SK-N-SH (cell line): ENCODE results near the gene SMIM10L2A. TPM values are rescaled to one million over a fixed set of nuclear protein-coding genes. Genes with fewer than 3 reads are reported as not detected.

Experiments used
- CTCF ChIA-PET: fragments of 300-600, 350-600 bp; formaldehyde crosslinking; extraction: SDS; loops from one replicate; lab custom pipeline; 2021; lab: Yijun Ruan, JAX
- POLR2A ChIA-PET: fragments of 350-600 bp; sonication (Branson Sonifier 250); formaldehyde crosslinking; extraction: SDS; loops from one replicate; lab custom pipeline; 2020; ENCODE audit warnings: antibody characterized with exemption, inconsistent platforms; lab: Yijun Ruan, JAX
- DNase-seq: peaks from one replicate; pipeline ENCODE4 v3.0.0; 2012
- H2AFZ ChIP-seq: fragments of 200-600 bp; sonication (generic); 2 replicates; pipeline ENCODE4 v1.8.1; 2016; ENCODE audit warnings: antibody characterized with exemption, mild to moderate bottlenecking, low read depth
- H3F3A ChIP-seq: fragments of 200-600 bp; sonication (generic); replicated peaks from 2 replicates; pipeline ENCODE3; 2016; ENCODE audit warnings: antibody characterized with exemption, mild to moderate bottlenecking; ENCODE audit not compliant: insufficient read depth
- H3K27ac ChIP-seq, 2 experiments: fragments of 200-500 bp in 1 of 2; fragments of 200-600 bp in 1 of 2; sonication (Bioruptor generic) in 1 of 2; sonication (generic), shearing (Covaris generic) in 1 of 2; 2 replicates each; pipeline versions ENCODE4 v1.5.1 to v1.6.1; 2014 to 2016; ENCODE audit warnings: low read depth in 2 of 2, inconsistent platforms in 1 of 2, low read length in 1 of 2, mild to moderate bottlenecking in 1 of 2, mixed read lengths in 1 of 2
- H3K27me3 ChIP-seq: fragments of 200-600 bp; sonication (generic), shearing (Covaris generic); 2 replicates; pipeline ENCODE4 v1.6.1; 2016; ENCODE audit warnings: mixed run types; ENCODE audit not compliant: insufficient read depth
- H3K36me3 ChIP-seq, 2 experiments: fragments of 200-500 bp in 1 of 2; fragments of 200-600 bp in 1 of 2; sonication (Bioruptor generic) in 1 of 2; sonication (generic) in 1 of 2; replicated peaks in 1 of 2; 2 replicates each; pipeline versions ENCODE3 to v1.5.1; 2014 to 2016; ENCODE audit warnings: low read length in 1 of 2, mild to moderate bottlenecking in 1 of 2; ENCODE audit not compliant: insufficient read depth in 2 of 2, control insufficient read depth in 1 of 2
- H3K4me1 ChIP-seq, 2 experiments: fragments of 200-500 bp in 1 of 2; fragments of 200-600 bp in 1 of 2; sonication (Bioruptor generic) in 1 of 2; sonication (generic), shearing (Covaris generic) in 1 of 2; 2 replicates each; pipeline versions ENCODE4 v1.5.1 to v1.6.1; 2014 to 2016; ENCODE audit warnings: low read depth in 1 of 2, low read length in 1 of 2, mixed run types in 1 of 2; ENCODE audit not compliant: insufficient read depth in 2 of 2, control insufficient read depth in 1 of 2
- H3K4me2 ChIP-seq: fragments of 200-600 bp; sonication (generic), shearing (Covaris generic); 2 replicates; pipeline ENCODE4 v1.6.1; 2017; ENCODE audit warnings: mixed run types
- H3K4me3 ChIP-seq, 2 experiments: fragments of 200-500 bp in 1 of 2; fragments of 200-600 bp in 1 of 2; sonication (Bioruptor generic) in 1 of 2; sonication (generic), shearing (Covaris generic) in 1 of 2; 2 replicates each; pipeline versions ENCODE4 v1.5.1 to v1.8.1; 2014 to 2016; ENCODE audit warnings: low read depth in 2 of 2, inconsistent platforms in 1 of 2, low read length in 1 of 2, mild to moderate bottlenecking in 1 of 2, mixed read lengths in 1 of 2, moderate library complexity in 1 of 2
- H3K79me2 ChIP-seq: fragments of 200-600 bp; sonication (generic); 2 replicates; pipeline ENCODE4 v1.8.1; 2017; ENCODE audit warnings: mild to moderate bottlenecking; ENCODE audit not compliant: insufficient read depth
- H3K9ac ChIP-seq: fragments of 200-600 bp; sonication (generic); 2 replicates; pipeline ENCODE4 v1.6.1; 2017; ENCODE audit warnings: mixed run types
- H3K9me2 ChIP-seq: fragments of 200-600 bp; sonication (generic); 2 replicates; pipeline ENCODE4 v1.6.1; 2017; ENCODE audit warnings: mixed run types
- H3K9me3 ChIP-seq: fragments of 200-600 bp; sonication (generic); 2 replicates; pipeline ENCODE4 v1.6.1; 2017; ENCODE audit warnings: mixed run types, mild to moderate bottlenecking, moderate library complexity
- H4K20me1 ChIP-seq: fragments of 200-600 bp; sonication (generic); 2 replicates; pipeline ENCODE4 v1.6.1; 2017; ENCODE audit warnings: mild to moderate bottlenecking, mixed run types; ENCODE audit not compliant: insufficient read depth
- ELF1 ChIP-seq: IDR thresholded peaks from 2 replicates; pipeline ENCODE4 v1.4.0; 2012
- FOXJ3 ChIP-seq: sonication (generic); formaldehyde crosslinking; IDR thresholded peaks from 2 replicates; pipeline ENCODE4 v1.5.1; 2020; ENCODE audit warnings: mild to moderate bottlenecking, missing genetic modification reagents
- FOXM1 ChIP-seq: IDR thresholded peaks from 2 replicates; pipeline ENCODE4 v1.4.0; 2012; ENCODE audit warnings: low read depth, mild to moderate bottlenecking
- JUND ChIP-seq: IDR thresholded peaks from 2 replicates; pipeline ENCODE4 v1.4.0; 2012
- MEF2A ChIP-seq: IDR thresholded peaks from 2 replicates; pipeline ENCODE4 v1.4.0; 2012; ENCODE audit warnings: low read depth, borderline replicate concordance
- MXI1 ChIP-seq: IDR thresholded peaks from 2 replicates; pipeline ENCODE4 v1.6.1; 2012; ENCODE audit warnings: mild to moderate bottlenecking, low read depth, low read length, improper control_type of control experiment
- NFIC ChIP-seq: IDR thresholded peaks from 2 replicates; pipeline ENCODE4 v1.4.0; 2012; ENCODE audit warnings: borderline replicate concordance
- NRF1 ChIP-seq: IDR thresholded peaks from 2 replicates; pipeline ENCODE4 v1.6.1; 2012; ENCODE audit warnings: low read depth, mild to moderate bottlenecking, low read length
- POLR2AphosphoS5 ChIP-seq: IDR thresholded peaks from 2 replicates; pipeline ENCODE4 v1.6.1; 2012; ENCODE audit warnings: low read depth, low read length
- SIN3A ChIP-seq: IDR thresholded peaks from 2 replicates; pipeline ENCODE4 v1.6.1; 2012; ENCODE audit warnings: low read depth, mild to moderate bottlenecking, low read length, moderate library complexity, borderline replicate concordance
- TAF1 ChIP-seq: IDR thresholded peaks from 2 replicates; pipeline ENCODE4 v1.6.1; 2012; ENCODE audit warnings: low read depth, mild to moderate bottlenecking, low read length, moderate library complexity, borderline replicate concordance
- TCF12 ChIP-seq: IDR thresholded peaks from 2 replicates; pipeline ENCODE4 v1.4.0; 2012
- TEAD4 ChIP-seq: IDR thresholded peaks from 2 replicates; pipeline ENCODE4 v1.4.0; 2012; ENCODE audit warnings: mild to moderate bottlenecking, borderline replicate concordance; ENCODE audit not compliant: insufficient read depth
- YY1 ChIP-seq: IDR thresholded peaks from 2 replicates; pipeline ENCODE4 v1.4.0; 2012; ENCODE audit warnings: low read depth, mild to moderate bottlenecking
- WGBS: methylation state at CpG from one replicate; pipeline ENCODE4 v1.1.6; 2017; ENCODE audit warnings: low lambda C conversion rate; 5-methylcytosine and 5-hydroxymethylcytosine counted together
- polyA plus RNA-seq, 3 experiments: library from polyadenylated mRNA; depleted of rRNA; stranded (reverse); fragments of >200 nt; gene quantifications; 2 replicates each; pipeline ENCODE4 v1.2.3, GENCODE V29; 2012
- TF ChIP-seq, protein P1 (sequence below): IDR thresholded peaks from 2 replicates; pipeline ENCODE4 v1.4.0; 2012; ENCODE audit warnings: low read depth, borderline replicate concordance
- TF ChIP-seq, protein P2 (sequence below): fragments of 150-350 bp; IDR thresholded peaks from 2 replicates; pipeline ENCODE4 v1.6.1; 2017; ENCODE audit warnings: antibody characterized with exemption, low read length, low read depth, borderline replicate concordance
- TF ChIP-seq, protein P3 (sequence below): IDR thresholded peaks from 2 replicates; pipeline ENCODE4 v1.6.1; 2012; ENCODE audit warnings: mild to moderate bottlenecking, low read depth, low read length, moderate library complexity
- TF ChIP-seq, protein P4 (sequence below): IDR thresholded peaks from 2 replicates; pipeline ENCODE4 v1.4.0; 2012; ENCODE audit warnings: low read depth

The SMIM10L2A gene
- polyA plus RNA-seq, 1 of the 3 experiments (the other 2 are of a cell fraction) = 0.15 TPM

DNA sequence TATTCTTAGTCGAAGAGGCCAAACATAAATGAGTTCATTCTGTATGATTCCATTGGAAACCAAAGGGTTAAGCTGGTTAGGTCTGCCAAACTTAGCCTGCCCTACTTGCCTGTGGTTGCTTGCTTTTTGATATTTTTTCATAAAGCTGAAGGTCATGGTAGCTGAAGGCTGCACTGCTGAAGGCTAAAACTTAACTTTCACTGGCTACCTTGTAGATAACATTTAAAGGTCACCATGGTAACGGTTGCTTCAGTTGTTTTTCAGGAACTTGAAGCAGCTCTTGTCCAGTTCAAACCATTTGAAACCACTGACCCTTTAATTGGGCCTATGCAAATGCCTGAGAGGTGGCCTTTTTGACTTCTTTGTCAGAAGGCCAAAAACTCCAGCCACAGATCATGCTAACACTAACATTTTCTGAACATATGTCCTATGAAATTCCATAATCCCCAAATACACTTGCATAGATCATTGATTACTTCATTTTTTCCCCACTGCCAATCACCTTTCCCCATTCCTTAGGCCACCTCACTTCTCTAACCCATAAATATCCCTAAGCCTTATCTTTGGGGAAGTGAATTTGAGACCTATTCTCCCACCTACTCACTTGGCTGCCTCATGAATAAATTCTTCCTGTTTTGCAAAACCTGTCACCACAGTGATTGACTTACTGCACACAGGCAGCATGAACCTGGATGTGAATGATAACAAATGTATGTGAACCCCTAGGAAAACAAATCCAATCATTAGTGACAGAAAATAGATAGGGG, 10.7 kb upstream of the SMIM10L2A start:
- H3K4me2 ChIP-seq = no peak overlapping the region
- WGBS = 2% methylated on average over 2 of the region's 2 CpGs
- H3K79me2 ChIP-seq = no peaks in the 10 kb centered on the region
- H3K4me1 ChIP-seq = no peaks in the 10 kb centered on the region
- no peak overlapping the region for H3K27ac ChIP-seq
- H3K36me3 ChIP-seq = no peaks in the 10 kb centered on the region
- H3K9me3 ChIP-seq = no peaks in the 10 kb centered on the region
- no peaks in the 10 kb centered on the region for H3F3A ChIP-seq
- ChIA-PET POLR2A (no interaction called here), CTCF (no interaction called here)
- no peaks in the 10 kb centered on the region; the same call in 1 of the 2 replicates for H3K27me3 ChIP-seq
- no peak for TF ChIP-seq TAF1
- TF ChIP-seq, protein P1, sequence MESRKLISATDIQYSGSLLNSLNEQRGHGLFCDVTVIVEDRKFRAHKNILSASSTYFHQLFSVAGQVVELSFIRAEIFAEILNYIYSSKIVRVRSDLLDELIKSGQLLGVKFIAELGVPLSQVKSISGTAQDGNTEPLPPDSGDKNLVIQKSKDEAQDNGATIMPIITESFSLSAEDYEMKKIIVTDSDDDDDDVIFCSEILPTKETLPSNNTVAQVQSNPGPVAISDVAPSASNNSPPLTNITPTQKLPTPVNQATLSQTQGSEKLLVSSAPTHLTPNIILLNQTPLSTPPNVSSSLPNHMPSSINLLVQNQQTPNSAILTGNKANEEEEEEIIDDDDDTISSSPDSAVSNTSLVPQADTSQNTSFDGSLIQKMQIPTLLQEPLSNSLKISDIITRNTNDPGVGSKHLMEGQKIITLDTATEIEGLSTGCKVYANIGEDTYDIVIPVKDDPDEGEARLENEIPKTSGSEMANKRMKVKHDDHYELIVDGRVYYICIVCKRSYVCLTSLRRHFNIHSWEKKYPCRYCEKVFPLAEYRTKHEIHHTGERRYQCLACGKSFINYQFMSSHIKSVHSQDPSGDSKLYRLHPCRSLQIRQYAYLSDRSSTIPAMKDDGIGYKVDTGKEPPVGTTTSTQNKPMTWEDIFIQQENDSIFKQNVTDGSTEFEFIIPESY = no peak
- no peak for TF ChIP-seq TCF12
- TF ChIP-seq FOXM1 = no peak
- no peak for TF ChIP-seq TEAD4
- TF ChIP-seq NFIC = no peak
- TF ChIP-seq NRF1 = no peak
- TF ChIP-seq FOXJ3 (CRISPR knock-in tag) = no peak
- TF ChIP-seq MXI1 = no peak
- no peak for TF ChIP-seq YY1
- TF ChIP-seq, protein P2, sequence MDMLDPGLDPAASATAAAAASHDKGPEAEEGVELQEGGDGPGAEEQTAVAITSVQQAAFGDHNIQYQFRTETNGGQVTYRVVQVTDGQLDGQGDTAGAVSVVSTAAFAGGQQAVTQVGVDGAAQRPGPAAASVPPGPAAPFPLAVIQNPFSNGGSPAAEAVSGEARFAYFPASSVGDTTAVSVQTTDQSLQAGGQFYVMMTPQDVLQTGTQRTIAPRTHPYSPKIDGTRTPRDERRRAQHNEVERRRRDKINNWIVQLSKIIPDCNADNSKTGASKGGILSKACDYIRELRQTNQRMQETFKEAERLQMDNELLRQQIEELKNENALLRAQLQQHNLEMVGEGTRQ = no peak
- TF ChIP-seq, protein P3, sequence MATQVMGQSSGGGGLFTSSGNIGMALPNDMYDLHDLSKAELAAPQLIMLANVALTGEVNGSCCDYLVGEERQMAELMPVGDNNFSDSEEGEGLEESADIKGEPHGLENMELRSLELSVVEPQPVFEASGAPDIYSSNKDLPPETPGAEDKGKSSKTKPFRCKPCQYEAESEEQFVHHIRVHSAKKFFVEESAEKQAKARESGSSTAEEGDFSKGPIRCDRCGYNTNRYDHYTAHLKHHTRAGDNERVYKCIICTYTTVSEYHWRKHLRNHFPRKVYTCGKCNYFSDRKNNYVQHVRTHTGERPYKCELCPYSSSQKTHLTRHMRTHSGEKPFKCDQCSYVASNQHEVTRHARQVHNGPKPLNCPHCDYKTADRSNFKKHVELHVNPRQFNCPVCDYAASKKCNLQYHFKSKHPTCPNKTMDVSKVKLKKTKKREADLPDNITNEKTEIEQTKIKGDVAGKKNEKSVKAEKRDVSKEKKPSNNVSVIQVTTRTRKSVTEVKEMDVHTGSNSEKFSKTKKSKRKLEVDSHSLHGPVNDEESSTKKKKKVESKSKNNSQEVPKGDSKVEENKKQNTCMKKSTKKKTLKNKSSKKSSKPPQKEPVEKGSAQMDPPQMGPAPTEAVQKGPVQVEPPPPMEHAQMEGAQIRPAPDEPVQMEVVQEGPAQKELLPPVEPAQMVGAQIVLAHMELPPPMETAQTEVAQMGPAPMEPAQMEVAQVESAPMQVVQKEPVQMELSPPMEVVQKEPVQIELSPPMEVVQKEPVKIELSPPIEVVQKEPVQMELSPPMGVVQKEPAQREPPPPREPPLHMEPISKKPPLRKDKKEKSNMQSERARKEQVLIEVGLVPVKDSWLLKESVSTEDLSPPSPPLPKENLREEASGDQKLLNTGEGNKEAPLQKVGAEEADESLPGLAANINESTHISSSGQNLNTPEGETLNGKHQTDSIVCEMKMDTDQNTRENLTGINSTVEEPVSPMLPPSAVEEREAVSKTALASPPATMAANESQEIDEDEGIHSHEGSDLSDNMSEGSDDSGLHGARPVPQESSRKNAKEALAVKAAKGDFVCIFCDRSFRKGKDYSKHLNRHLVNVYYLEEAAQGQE = no peak
- TF ChIP-seq, protein P4, sequence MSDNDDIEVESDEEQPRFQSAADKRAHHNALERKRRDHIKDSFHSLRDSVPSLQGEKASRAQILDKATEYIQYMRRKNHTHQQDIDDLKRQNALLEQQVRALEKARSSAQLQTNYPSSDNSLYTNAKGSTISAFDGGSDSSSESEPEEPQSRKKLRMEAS = no peak
- TF ChIP-seq MEF2A = no peak
- no peak for TF ChIP-seq JUND
- TF ChIP-seq ELF1 = no peak
- TF ChIP-seq SIN3A = no peak
- TF ChIP-seq POLR2AphosphoS5 = no peak
- H3K4me3 ChIP-seq = no peak overlapping the region
- DNase-seq = no peak
- no peak overlapping the region for H3K9ac ChIP-seq
- H4K20me1 ChIP-seq = no peaks in the 10 kb centered on the region
- no peaks in the 10 kb centered on the region for H3K9me2 ChIP-seq
- H2AFZ ChIP-seq = no peak overlapping the region
